Measurements from ENCODE around the gene TUBG2.

The TUBG2 gene

GRCh38 chr17:42667088-42667951, 8.2 kb downstream of the TUBG2 start:
- no CpG with 5 or more reads among the region's 7 CpGs for WGBS (ENCODE audit: extremely low coverage, insufficient coverage, insufficient read length)
- H4K91ac ChIP-seq (ENCODE audit: low read depth, low read length), result no peak overlapping the region
- H4K8ac ChIP-seq (ENCODE audit: low read depth, low read length), result no peak overlapping the region
- no peak overlapping the region for H2BK120ac ChIP-seq (ENCODE audit: insufficient read depth, low read length, poor library complexity)
- H3K14ac ChIP-seq (ENCODE audit: low read length), result no peak overlapping the region
- H3K79me2 ChIP-seq (ENCODE audit: control insufficient read depth, insufficient read depth, low read length, poor library complexity), result no peaks in the 10 kb centered on the region
- H3K18ac ChIP-seq (ENCODE audit: low read length), result no peak overlapping the region
- no peak overlapping the region for H2BK12ac ChIP-seq (ENCODE audit: low read length)
- H3K9ac ChIP-seq (ENCODE audit: low read length), result no peak overlapping the region
- peaks cover 5% of the 10 kb centered on the region for H3K9me3 ChIP-seq (ENCODE audit: insufficient read depth, low read depth, low read length)
- H3K4ac ChIP-seq (ENCODE audit: low read depth, low read length), result no peak overlapping the region
- peak overlapping the region; percentile 4 for H3K4me3 ChIP-seq (ENCODE audit: low read depth, low read length)
- H3K27me3 ChIP-seq (ENCODE audit: insufficient read depth, low read length), result peaks cover 3% of the 10 kb centered on the region
- no peak overlapping the region for H3K4me2 ChIP-seq (ENCODE audit: low read length)
- H3K27ac ChIP-seq (ENCODE audit: low read depth, low read length), result no peak overlapping the region
- H2AFZ ChIP-seq (ENCODE audit: insufficient read depth, low read length, poor library complexity), result no peak overlapping the region
- DNase-seq, result peak in 1 of 2 donors; percentile 51
- peaks cover 38 to 40% of the 10 kb centered on the region in 2 experiments for H3K36me3 ChIP-seq (ENCODE audit: control insufficient read depth in 1 of 2, insufficient read depth in 2 of 2, low read length in 2 of 2)
- no peak overlapping the region for H2AK5ac ChIP-seq (ENCODE audit: low read length)
- H4K12ac ChIP-seq (ENCODE audit: low read depth, low read length), result no peak overlapping the region
- H3K4me1 ChIP-seq (ENCODE audit: control insufficient read depth in 1 of 2, insufficient read depth in 2 of 2, low read length in 2 of 2), result peaks cover 20 to 26% of the 10 kb centered on the region in 2 experiments
- no peaks in the 10 kb centered on the region for H3K79me1 ChIP-seq (ENCODE audit: low read length)
- H2BK5ac ChIP-seq (ENCODE audit: low read depth, low read length, poor library complexity), result no peak overlapping the region
- no peak overlapping the region for H3K23ac ChIP-seq (ENCODE audit: low read length)

- H3K9ac ChIP-seq (ENCODE audit: low read length), result peak overlapping the region; percentile 5
- H3K27me3 ChIP-seq (ENCODE audit: insufficient read depth, low read length), result peaks cover 3% of the 10 kb centered on the region
- no peak overlapping the region for H3K23ac ChIP-seq (ENCODE audit: low read length)
- H2BK5ac ChIP-seq (ENCODE audit: low read depth, low read length, poor library complexity), result no peak overlapping the region
- H4K91ac ChIP-seq (ENCODE audit: low read depth, low read length), result no peak overlapping the region
- no peaks in the 10 kb centered on the region for H3K79me2 ChIP-seq (ENCODE audit: control insufficient read depth, insufficient read depth, low read length, poor library complexity)
- H3K4me3 ChIP-seq (ENCODE audit: low read depth, low read length), result no peak overlapping the region
- H3K4me2 ChIP-seq (ENCODE audit: low read length), result peak overlapping the region; percentile 33
- H3K18ac ChIP-seq (ENCODE audit: low read length), result no peak overlapping the region
- H3K9me3 ChIP-seq (ENCODE audit: insufficient read depth, low read depth, low read length), result peaks cover 5% of the 10 kb centered on the region
- no peak overlapping the region for H2AFZ ChIP-seq (ENCODE audit: insufficient read depth, low read length, poor library complexity)
- H3K36me3 ChIP-seq (ENCODE audit: control insufficient read depth in 1 of 2, insufficient read depth in 2 of 2, low read length in 2 of 2), result peaks cover 42% of the 10 kb centered on the region in 2 experiments
- DNase-seq, result no peak
- no CpG with 5 or more reads among the region's 12 CpGs for WGBS (ENCODE audit: extremely low coverage, insufficient coverage, insufficient read length)
- peak overlapping the region; percentile 1 for H4K8ac ChIP-seq (ENCODE audit: low read depth, low read length)
- H3K79me1 ChIP-seq (ENCODE audit: low read length), result no peaks in the 10 kb centered on the region
- H3K27ac ChIP-seq (ENCODE audit: low read depth, low read length), result no peak overlapping the region
- no peak overlapping the region for H2BK12ac ChIP-seq (ENCODE audit: low read length)
- H2AK5ac ChIP-seq (ENCODE audit: low read length), result no peak overlapping the region
- peak overlapping the region; percentile 5 for H3K14ac ChIP-seq (ENCODE audit: low read length)
- peaks cover 21 to 32% of the 10 kb centered on the region in 2 experiments for H3K4me1 ChIP-seq (ENCODE audit: control insufficient read depth in 1 of 2, insufficient read depth in 2 of 2, low read length in 2 of 2)
- H3K4ac ChIP-seq (ENCODE audit: low read depth, low read length), result no peak overlapping the region
- no peak overlapping the region for H4K12ac ChIP-seq (ENCODE audit: low read depth, low read length)
- no peak overlapping the region for H2BK120ac ChIP-seq (ENCODE audit: insufficient read depth, low read length, poor library complexity)
These were observed 10.6 kb downstream of the TUBG2 start for GRCh38 chr17:42669705-42669976.

DNA sequence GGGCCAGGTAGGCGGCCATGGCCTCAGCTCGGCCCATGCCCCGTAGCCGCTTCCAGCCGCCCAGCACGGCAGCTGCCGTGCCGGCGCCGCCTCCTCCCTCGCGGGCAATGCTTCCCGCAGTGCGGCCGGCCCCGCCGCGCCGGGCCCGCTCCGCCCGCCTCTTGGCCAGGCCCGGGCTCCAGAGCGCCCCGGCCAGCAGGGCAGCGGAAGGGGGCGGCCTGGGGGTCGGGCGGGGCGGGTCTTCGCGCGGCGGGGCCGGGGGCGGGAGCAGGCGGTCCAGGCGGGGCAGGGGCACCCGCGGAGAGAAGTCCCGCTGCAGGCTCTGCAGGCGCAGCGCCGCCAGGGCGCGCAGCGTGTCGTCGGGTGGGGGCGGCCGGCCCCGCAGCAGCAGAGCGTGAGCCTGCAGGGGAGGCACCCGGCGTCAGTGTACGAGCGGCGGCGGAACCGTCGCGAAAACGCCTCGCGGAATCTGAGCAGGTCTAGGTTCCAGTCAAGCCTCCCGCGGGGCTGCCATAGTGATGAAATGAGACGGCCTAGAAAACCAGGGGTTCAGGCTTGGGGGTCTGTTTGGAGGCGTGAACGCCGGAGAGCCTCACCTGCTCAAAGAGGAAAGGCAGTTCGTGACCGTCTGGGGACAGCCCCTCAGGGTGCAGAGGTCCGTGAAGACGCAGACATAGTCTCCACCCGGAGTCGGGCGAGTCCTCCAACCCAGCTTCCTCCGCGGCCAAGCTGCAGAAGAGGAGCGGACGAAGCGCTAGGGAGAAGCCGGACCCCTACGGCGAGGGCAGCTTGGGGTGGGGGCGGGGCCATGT, 11.1 kb downstream of the TUBG2 start:
- peaks cover 5% of the 10 kb centered on the region for H3K9me3 ChIP-seq (ENCODE audit: insufficient read depth, low read depth, low read length)
- peak overlapping the region; percentile 5 for H3K9ac ChIP-seq (ENCODE audit: low read length)
- H4K12ac ChIP-seq (ENCODE audit: low read depth, low read length), result no peak overlapping the region
- no peaks in the 10 kb centered on the region for H3K79me2 ChIP-seq (ENCODE audit: control insufficient read depth, insufficient read depth, low read length, poor library complexity)
- H3K4ac ChIP-seq (ENCODE audit: low read depth, low read length), result no peak overlapping the region
- no peak overlapping the region for H2BK5ac ChIP-seq (ENCODE audit: low read depth, low read length, poor library complexity)
- H2BK120ac ChIP-seq (ENCODE audit: insufficient read depth, low read length, poor library complexity), result no peak overlapping the region
- no peak overlapping the region for H4K91ac ChIP-seq (ENCODE audit: low read depth, low read length)
- no peak overlapping the region for H2BK12ac ChIP-seq (ENCODE audit: low read length)
- H4K8ac ChIP-seq (ENCODE audit: low read depth, low read length), result peak overlapping the region; percentile 1
- H3K18ac ChIP-seq (ENCODE audit: low read length), result no peak overlapping the region
- H3K79me1 ChIP-seq (ENCODE audit: low read length), result no peaks in the 10 kb centered on the region
- DNase-seq, result no peak
- H3K14ac ChIP-seq (ENCODE audit: low read length), result peak overlapping the region; percentile 5
- H3K27ac ChIP-seq (ENCODE audit: low read depth, low read length), result no peak overlapping the region
- no CpG with 5 or more reads among the region's 87 CpGs for WGBS (ENCODE audit: extremely low coverage, insufficient coverage, insufficient read length)
- peaks cover 3% of the 10 kb centered on the region for H3K27me3 ChIP-seq (ENCODE audit: insufficient read depth, low read length)
- H3K4me3 ChIP-seq (ENCODE audit: low read depth, low read length), result peak overlapping the region; percentile 38
- no peak overlapping the region for H2AK5ac ChIP-seq (ENCODE audit: low read length)
- peaks cover 25 to 37% of the 10 kb centered on the region in 2 experiments for H3K4me1 ChIP-seq (ENCODE audit: control insufficient read depth in 1 of 2, insufficient read depth in 2 of 2, low read length in 2 of 2)
- peaks cover 42% of the 10 kb centered on the region in 2 experiments for H3K36me3 ChIP-seq (ENCODE audit: control insufficient read depth in 1 of 2, insufficient read depth in 2 of 2, low read length in 2 of 2)
- H3K4me2 ChIP-seq (ENCODE audit: low read length), result peak overlapping the region; percentile 55
- H3K23ac ChIP-seq (ENCODE audit: low read length), result no peak overlapping the region
- no peak overlapping the region for H2AFZ ChIP-seq (ENCODE audit: insufficient read depth, low read length, poor library complexity)

DNA sequence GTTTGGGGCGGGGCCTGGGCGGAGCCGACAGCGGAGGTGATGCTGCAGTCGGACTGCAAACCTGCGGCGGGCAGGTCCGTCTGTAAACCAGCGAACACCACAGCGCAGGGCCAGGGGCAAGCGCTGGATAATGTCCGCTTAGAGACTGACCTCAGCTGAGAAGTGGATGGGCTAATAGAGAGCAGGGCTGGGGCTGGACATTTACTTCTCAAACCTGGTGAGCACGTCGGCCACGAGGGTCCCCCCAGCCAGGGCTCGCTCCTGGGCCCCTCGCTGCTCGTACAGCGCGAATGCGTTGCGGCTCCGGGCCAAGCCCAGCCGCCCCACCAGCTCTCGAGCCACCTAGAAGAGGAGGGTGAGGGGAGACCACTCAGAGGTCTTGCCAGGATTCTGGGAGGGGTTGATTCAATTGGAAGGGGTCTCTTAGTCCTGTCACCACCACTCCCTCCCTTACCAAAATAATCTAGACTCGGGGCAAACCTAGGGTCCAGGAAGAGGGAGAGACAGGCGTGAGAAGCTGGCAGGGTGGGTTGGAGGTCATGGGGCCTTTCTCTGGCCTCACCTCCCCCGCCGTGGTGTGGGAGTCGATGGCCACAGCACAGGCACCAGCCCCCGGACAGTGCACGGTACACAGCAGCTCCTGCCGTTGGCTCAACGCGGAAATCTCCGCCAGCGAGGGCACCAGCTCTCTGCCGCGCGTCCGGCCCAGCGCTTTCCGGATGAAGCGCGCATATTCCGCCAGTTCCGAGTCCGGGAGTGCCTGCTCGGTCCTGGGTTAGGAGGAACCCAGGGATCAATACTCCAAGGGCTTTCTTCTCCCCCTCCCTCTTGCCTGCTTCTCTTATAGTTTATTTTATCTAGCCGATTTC, 11.9 kb downstream of the TUBG2 start:
- Histone ChIP-seq H3K9me3 (ENCODE audit: insufficient read depth, low read depth, low read length) (peaks cover 5% of the 10 kb centered on the region), H2BK12ac (ENCODE audit: low read length) (no peak overlapping the region), H3K9ac (ENCODE audit: low read length) (no peak overlapping the region), H3K14ac (ENCODE audit: low read length) (no peak overlapping the region), H3K4ac (ENCODE audit: low read depth, low read length) (no peak overlapping the region), H3K27ac (ENCODE audit: low read depth, low read length) (no peak overlapping the region), H3K79me2 (ENCODE audit: control insufficient read depth, insufficient read depth, low read length, poor library complexity) (peaks cover 4% of the 10 kb centered on the region), H3K36me3 (ENCODE audit: control insufficient read depth in 1 of 2, insufficient read depth in 2 of 2, low read length in 2 of 2) (peaks cover 34 to 35% of the 10 kb centered on the region in 2 experiments), H3K4me1 (ENCODE audit: control insufficient read depth in 1 of 2, insufficient read depth in 2 of 2, low read length in 2 of 2) (peaks cover 33 to 45% of the 10 kb centered on the region in 2 experiments), H2AK5ac (ENCODE audit: low read length) (no peak overlapping the region), H3K27me3 (ENCODE audit: insufficient read depth, low read length) (peaks cover 7% of the 10 kb centered on the region), H3K4me2 (ENCODE audit: low read length) (no peak overlapping the region), H2BK5ac (ENCODE audit: low read depth, low read length, poor library complexity) (no peak overlapping the region), H3K18ac (ENCODE audit: low read length) (no peak overlapping the region), H3K79me1 (ENCODE audit: low read length) (peaks cover 2% of the 10 kb centered on the region), H4K12ac (ENCODE audit: low read depth, low read length) (no peak overlapping the region), H3K4me3 (ENCODE audit: low read depth, low read length) (no peak overlapping the region), H2BK120ac (ENCODE audit: insufficient read depth, low read length, poor library complexity) (no peak overlapping the region), H3K23ac (ENCODE audit: low read length) (no peak overlapping the region), H2AFZ (ENCODE audit: insufficient read depth, low read length, poor library complexity) (no peak overlapping the region), H4K8ac (ENCODE audit: low read depth, low read length) (no peak overlapping the region), H4K91ac (ENCODE audit: low read depth, low read length) (no peak overlapping the region)
- WGBS (ENCODE audit: extremely low coverage, insufficient coverage, insufficient read length), result no CpG with 5 or more reads among the region's 50 CpGs
- DNase-seq, result no peak
